T-cell (primary cell): ENCODE measurements around the gene KLF9. TPM values are rescaled to one million over a fixed set of nuclear protein-coding genes. Genes with fewer than 3 reads are reported as not detected.

ENCODE experiments used
- ATAC-seq, 4 experiments: fragments of 200-7000 bp in 3 of 4; fragments of 150-1000 bp in 1 of 4; cut with Tn5 transposase; replicated peaks in 1 of 4; 1 replicate in 3 of 4; 2 replicates in 1 of 4; pipeline ENCODE4 v1.10.0; 2021; ENCODE audit warnings: moderate library complexity in 3 of 4, mild to moderate bottlenecking in 2 of 4, moderate number of reproducible peaks in 1 of 4
- CTCF ChIA-PET, 2 donors: fragments of 300-600 bp; sonication (Branson Sonifier 250); formaldehyde crosslinking; loops; one replicate each; lab custom pipeline; 2022; ENCODE audit warnings: antibody characterized with exemption in 2 of 2; lab: Charles Lee
- POLR2A ChIA-PET, 2 donors: fragments of 300-600 bp; sonication (Branson Sonifier 250); formaldehyde crosslinking; loops; one replicate each; lab custom pipeline; 2022; ENCODE audit warnings: antibody characterized with exemption in 2 of 2; lab: Charles Lee
- DNase-seq, 35 experiments: peaks; one replicate each; pipeline versions ENCODE4 v3.0.0 to v3.0.0-alpha.2; 2013 to 2023
- H3K27ac ChIP-seq: one replicate; pipeline ENCODE4 v1.5.1; 2013; ENCODE audit warnings: low read length
- H3K27me3 ChIP-seq, 2 experiments: replicated peaks in 1 of 2; 1 replicate in 1 of 2; 2 replicates in 1 of 2; pipeline versions ENCODE4 v1.6.1 to v1.7.0; 2013; ENCODE audit warnings: low read length in 1 of 2, mixed read lengths in 1 of 2; ENCODE audit not compliant: control insufficient read depth in 2 of 2, insufficient read depth in 2 of 2; ENCODE audit errors: extremely low read depth in 1 of 2
- H3K36me3 ChIP-seq, 2 donors: 1 replicate in 1 of 2; 2 replicates in 1 of 2; pipeline versions ENCODE4 v1.6.1 to v1.7.0; 2013; ENCODE audit warnings: low read length in 1 of 2; ENCODE audit not compliant: control insufficient read depth in 2 of 2, insufficient read depth in 1 of 2; ENCODE audit errors: extremely low read depth in 1 of 2
- H3K4me1 ChIP-seq, 2 experiments: 1 replicate in 1 of 2; 2 replicates in 1 of 2; pipeline versions ENCODE4 v1.6.1 to v1.7.0; 2013; ENCODE audit warnings: low read length in 2 of 2, mixed read lengths in 1 of 2; ENCODE audit not compliant: insufficient read depth in 2 of 2, control insufficient read depth in 1 of 2; ENCODE audit errors: extremely low read depth in 1 of 2
- H3K4me3 ChIP-seq, 2 donors: 1 replicate in 1 of 2; 2 replicates in 1 of 2; pipeline versions ENCODE4 v1.5.1 to v1.7.0; 2013; ENCODE audit warnings: mild to moderate bottlenecking in 2 of 2, low read length in 1 of 2, moderate library complexity in 1 of 2; ENCODE audit not compliant: control insufficient read depth in 1 of 2; ENCODE audit errors: extremely low read depth in 1 of 2
- H3K9me3 ChIP-seq: 2 replicates; pipeline ENCODE4 v1.7.0; 2013
- H3K27ac Mint-ChIP-seq, 2 donors: one replicate each; pipeline ENCODE4 v1.8.0; 2020 to 2021; ENCODE audit warnings: mild to moderate bottlenecking in 2 of 2, mixed read lengths in 2 of 2
- H3K27me3 Mint-ChIP-seq, 2 donors: one replicate each; pipeline ENCODE4 v1.8.0; 2021 to 2022; ENCODE audit warnings: mixed read lengths in 2 of 2
- H3K36me3 Mint-ChIP-seq: one replicate; pipeline ENCODE4 v1.8.0; 2021; ENCODE audit warnings: mixed read lengths
- H3K4me1 Mint-ChIP-seq, 3 donors: one replicate each; pipeline ENCODE4 v1.8.0; 2020 to 2022; ENCODE audit warnings: mixed read lengths in 3 of 3, mild to moderate bottlenecking in 1 of 3
- H3K4me3 Mint-ChIP-seq, 3 donors: one replicate each; pipeline ENCODE4 v1.8.0; 2020 to 2022; ENCODE audit warnings: mild to moderate bottlenecking in 3 of 3, mixed read lengths in 3 of 3, moderate library complexity in 3 of 3
- H3K9me3 Mint-ChIP-seq, 3 donors: one replicate each; pipeline ENCODE4 v1.8.0; 2020 to 2022; ENCODE audit warnings: mixed read lengths in 3 of 3
- WGBS: methylation state at CpG from one replicate; pipeline ENCODE4 v1.1.5; 2013; ENCODE audit warnings: missing lambda C conversion rate; ENCODE audit not compliant: insufficient coverage; 5-methylcytosine and 5-hydroxymethylcytosine counted together
- total RNA-seq, 35 experiments: library from RNA in 6 of 35; stranded (reverse) in 6 of 35; fragments of 120-200 nt in 1 of 35; gene quantifications; one replicate each; pipeline versions ENCODE4 v1.2.1 to v1.2.4 and lab custom pipeline; 2013 to 2026

The KLF9 gene
- total RNA-seq, 5 donors from 2014 or later (not counting 1 experiment from before 2014, with no cell fraction given): 21.7 to 91.7 (median 23.6) TPM

DNA sequence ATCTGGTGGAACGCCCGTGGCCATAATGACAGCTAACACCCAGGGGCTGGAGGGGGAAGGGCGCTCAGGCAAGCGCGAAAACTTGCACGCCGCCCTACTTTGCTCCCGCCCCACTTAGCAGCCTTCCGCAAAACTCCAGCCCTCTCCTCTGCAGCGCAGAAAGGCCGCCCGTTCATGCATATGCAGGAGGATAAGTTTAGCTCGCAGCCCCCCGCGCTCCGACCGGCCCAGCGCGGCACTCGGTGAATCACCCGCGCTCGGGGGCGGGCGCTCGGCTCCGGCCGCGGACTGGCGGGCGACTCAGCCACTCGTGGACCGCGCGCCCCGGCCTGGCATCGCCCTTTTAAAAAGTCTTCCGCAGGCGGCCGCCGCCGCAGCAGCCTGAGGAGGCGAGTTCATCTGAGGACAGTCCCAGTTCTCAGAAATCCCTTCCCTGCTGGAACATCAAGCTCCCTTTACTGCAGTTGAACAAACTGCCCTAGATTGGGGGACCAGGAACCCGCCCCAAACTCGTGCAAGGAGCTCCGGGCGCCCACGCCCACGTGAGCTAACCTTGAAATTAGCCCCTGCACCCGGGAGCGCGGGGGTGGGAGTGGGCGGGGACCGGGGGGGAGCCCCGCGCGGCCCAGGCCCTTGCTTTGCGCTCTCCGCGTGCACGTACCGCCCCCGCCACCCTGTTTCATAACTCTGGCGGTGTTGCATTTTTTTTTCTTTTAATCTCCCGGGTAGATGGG is 4.5 kb upstream of the KLF9 start:
- WGBS: 0% methylated on average over 51 of the region's 65 CpGs
- Histone ChIP-seq H3K36me3 (no peaks in the 10 kb centered on the region), H3K27me3 (no peaks in the 10 kb centered on the region), H3K9me3 (no peaks in the 10 kb centered on the region), H3K4me1 (peaks cover 20 to 47% of the 10 kb centered on the region in 2 experiments), H3K4me3 (peak overlapping the region; percentile 68 to 74), H3K27ac (peak overlapping the region; percentile 98)
- Mint-ChIP-seq H3K27me3 (no peaks in the 10 kb centered on the region), H3K4me1 (peaks cover 49 to 61% (median 61%) of the 10 kb centered on the region in 3 donors), H3K4me3 (peak overlapping the region; percentile 81 to 95 (median 91)), H3K36me3 (no peaks in the 10 kb centered on the region), H3K9me3 (no peaks in the 10 kb centered on the region), H3K27ac (peak overlapping the region; percentile 100)
- CTCF ChIA-PET: interaction anchor here in 1 of 2 donors (0.6 to 1.6 kb wide), 7 partner anchors 9 to 1943 kb away, joined by 3 to 5 read pairs (median 4); no protein-coding TSS in a partner anchor
- POLR2A ChIA-PET: interaction anchor here (0.5 to 1.8 kb wide), 14 partner anchors 8 to 1946 kb away, joined by 3 to 10 read pairs (median 3); partner anchors contain the start of gene ZFAND5 (in 1 of the 2)
- ATAC-seq (peak; percentile 48 to 57 (median 56)), DNase-seq (peak; percentile 75 to 93 (median 83))

GRCh38 chr9:70415476-70415875 is 1.0 kb upstream of the KLF9 start:
- ATAC-seq (no peak), DNase-seq (no peak)
- Histone ChIP-seq H3K9me3 (no peaks in the 10 kb centered on the region), H3K36me3 (no peaks in the 10 kb centered on the region), H3K27me3 (no peaks in the 10 kb centered on the region), H3K4me1 (peaks cover 13 to 50% of the 10 kb centered on the region in 2 experiments), H3K4me3 (no peak overlapping the region), H3K27ac (no peak overlapping the region)
- H3K36me3 Mint-ChIP-seq: peaks cover 3% of the 10 kb centered on the region
- no peaks in the 10 kb centered on the region for H3K9me3 Mint-ChIP-seq
- peaks cover 0 to 2% of the 10 kb centered on the region in 2 donors for H3K27me3 Mint-ChIP-seq
- ChIA-PET CTCF (interaction anchor here (0.6 to 2.0 kb wide), 2 partner anchors 147 to 187 kb away, joined by 3 to 10 read pairs; no protein-coding TSS in a partner anchor), POLR2A (no interaction called here)
- WGBS: no CpG with 5 or more reads among the region's 5 CpGs
- H3K27ac Mint-ChIP-seq: peak overlapping the region in 1 of 2 donors; percentile 59
- H3K4me1 Mint-ChIP-seq: peaks cover 38 to 50% (median 47%) of the 10 kb centered on the region in 3 donors
- H3K4me3 Mint-ChIP-seq: no peak overlapping the region

- Mint-ChIP-seq H3K9me3 (no peaks in the 10 kb centered on the region), H3K27ac (peak overlapping the region; percentile 100), H3K4me3 (peak overlapping the region in 2 of 3 donors; percentile 95 to 99), H3K27me3 (peaks cover 0 to 2% of the 10 kb centered on the region in 2 donors), H3K36me3 (peaks cover 3% of the 10 kb centered on the region), H3K4me1 (peaks cover 42 to 52% (median 50%) of the 10 kb centered on the region in 3 donors)
- no CpG with 5 or more reads among the region's 2 CpGs for WGBS
- ChIA-PET POLR2A (interaction anchor here in 1 of 2 donors (1.0 kb wide), 1 partner anchor 157 kb away, joined by 4 read pairs; no protein-coding TSS in a partner anchor), CTCF (interaction anchor here (0.5 to 2.0 kb wide), 5 partner anchors 75 to 187 kb away, joined by 3 to 10 read pairs (median 3); no protein-coding TSS in a partner anchor)
- DNase-seq (no peak), ATAC-seq (no peak)
- H3K27me3 ChIP-seq: no peaks in the 10 kb centered on the region
- no peak overlapping the region for H3K4me3 ChIP-seq
- H3K4me1 ChIP-seq: peaks cover 11 to 51% of the 10 kb centered on the region in 2 experiments
- H3K9me3 ChIP-seq: no peaks in the 10 kb centered on the region
- no peaks in the 10 kb centered on the region for H3K36me3 ChIP-seq
- H3K27ac ChIP-seq: peak overlapping the region; percentile 99
Measured at GRCh38 chr9:70415041-70415440, 584 bp upstream of the KLF9 start.

DNA sequence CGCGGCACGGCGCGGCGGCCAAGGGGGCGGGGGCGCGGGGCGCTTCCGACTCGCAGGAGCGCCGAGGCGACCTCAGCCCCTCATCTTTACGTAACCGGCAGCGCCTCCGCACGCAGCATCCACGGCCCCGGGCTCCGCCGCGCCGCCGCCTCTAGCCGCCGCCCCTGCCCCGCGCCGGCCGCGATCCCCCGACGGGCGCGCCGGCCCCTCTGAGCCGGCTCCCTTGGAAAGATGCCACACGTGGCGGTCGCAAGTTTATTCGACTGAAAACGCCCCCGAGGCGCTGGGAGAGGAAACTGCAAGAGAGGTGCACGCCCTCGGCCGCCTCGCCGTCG is 1.0 kb downstream of the KLF9 start:
- no peaks in the 10 kb centered on the region for H3K9me3 ChIP-seq
- 0% methylated on average over 53 of the region's 53 CpGs for WGBS
- DNase-seq: peak in 23 of 35 experiments; percentile 42 to 85 (median 62)
- peaks cover 0 to 2% of the 10 kb centered on the region in 2 donors for H3K27me3 Mint-ChIP-seq
- no peaks in the 10 kb centered on the region for H3K27me3 ChIP-seq
- peak overlapping the region; percentile 100 for H3K27ac Mint-ChIP-seq
- peak overlapping the region; percentile 92 to 94 for H3K4me3 ChIP-seq
- H3K36me3 Mint-ChIP-seq: peaks cover 3% of the 10 kb centered on the region
- ChIA-PET POLR2A (no interaction called here), CTCF (no interaction called here)
- H3K36me3 ChIP-seq: no peaks in the 10 kb centered on the region
- peaks cover 11 to 43% of the 10 kb centered on the region in 2 experiments for H3K4me1 ChIP-seq
- H3K4me3 Mint-ChIP-seq: peak overlapping the region; percentile 95 to 99 (median 95)
- ATAC-seq: peak; percentile 54 to 63 (median 58)
- H3K4me1 Mint-ChIP-seq: peaks cover 48 to 53% (median 51%) of the 10 kb centered on the region in 3 donors
- no peaks in the 10 kb centered on the region for H3K9me3 Mint-ChIP-seq
- H3K27ac ChIP-seq: peak overlapping the region; percentile 99

GRCh38 chr9:70412832-70413463 is 1.5 kb downstream of the KLF9 start:
- H3K27me3 Mint-ChIP-seq: peaks cover 0 to 2% of the 10 kb centered on the region in 2 donors
- H3K27ac Mint-ChIP-seq: peak overlapping the region; percentile 95 to 97
- under 1% methylated on average over 52 of the region's 56 CpGs for WGBS
- peak overlapping the region; percentile 97 for H3K27ac ChIP-seq
- H3K27me3 ChIP-seq: no peaks in the 10 kb centered on the region
- no peaks in the 10 kb centered on the region for H3K36me3 ChIP-seq
- ATAC-seq: no peak
- peaks cover 7 to 43% of the 10 kb centered on the region in 2 experiments for H3K4me1 ChIP-seq
- peaks cover 48 to 55% (median 52%) of the 10 kb centered on the region in 3 donors for H3K4me1 Mint-ChIP-seq
- no peaks in the 10 kb centered on the region for H3K9me3 ChIP-seq
- CTCF ChIA-PET: no interaction called here
- H3K9me3 Mint-ChIP-seq: no peaks in the 10 kb centered on the region
- H3K4me3 Mint-ChIP-seq: peak overlapping the region; percentile 95 to 97 (median 95)
- peaks cover 4% of the 10 kb centered on the region for H3K36me3 Mint-ChIP-seq
- peak overlapping the region; percentile 92 to 94 for H3K4me3 ChIP-seq
- POLR2A ChIA-PET: interaction anchor here in 1 of 2 donors (0.9 kb wide), 1 partner anchor 8 kb away, joined by 3 read pairs; no protein-coding TSS in a partner anchor
- DNase-seq: peak in 20 of 35 experiments; percentile 2 to 64 (median 26)
